Keratinocyte (primary cell): Measurements from ENCODE around the gene ZIC2.

ENCODE experiments used
- CTCF ChIP-seq, 3 experiments: IDR thresholded peaks in 1 of 3; conservative IDR thresholded peaks in 1 of 3; optimal IDR thresholded peaks in 1 of 3; 2 replicates in 2 of 3; 3 replicates in 1 of 3; pipeline versions ENCODE3 to v1.5.1; 2011; ENCODE audit warnings: low read length in 3 of 3, mild to moderate bottlenecking in 3 of 3, moderate library complexity in 2 of 3, control low read depth in 1 of 3, inconsistent platforms in 1 of 3; ENCODE audit not compliant: insufficient read depth in 2 of 3; ENCODE audit errors: extremely low read depth in 1 of 3
- EZH2 ChIP-seq: IDR thresholded peaks from one replicate; pipeline ENCODE4 v1.6.1; 2012; ENCODE audit warnings: inconsistent platforms, mild to moderate bottlenecking, low read length, moderate library complexity

- TF ChIP-seq CTCF (optimal IDR thresholded peaks at IDR 0.05 in 1 of 3, IDR thresholded peaks at IDR 0.05 in 1 of 3, conservative IDR thresholded peaks at IDR 0.05 in 1 of 3; ENCODE audit: extremely low read depth in 1 of 3, insufficient read depth in 2 of 3, low read length in 3 of 3) (no peak), EZH2 (no peak)
Observed at GRCh38 chr13:99947666-99948065, 33.9 kb upstream of the ZIC2 start.
